DOHH2 (cell line): Measurements from ENCODE around the gene TARP.
"Not testable (repeated sequence)": the region's sequence is repeated elsewhere in the genome, so short reads cannot be mapped to it uniquely, and the experiment has no call there.

ENCODE experiments used
- H3F3A ChIP-seq: fragments of 200-600 bp; sonication (generic), shearing (Covaris generic); 2 replicates; pipeline ENCODE4 v1.6.0; 2016; ENCODE audit warnings: antibody characterized with exemption, mild to moderate bottlenecking; ENCODE audit not compliant: control insufficient read depth, insufficient read depth
- H3K27ac ChIP-seq: fragments of 200-600 bp; sonication (generic); 2 replicates; pipeline ENCODE4 v1.5.1; 2014; ENCODE audit warnings: low read depth, mild to moderate bottlenecking, low read length, moderate library complexity
- H3K27me3 ChIP-seq: fragments of 200-600 bp; sonication (generic); 2 replicates; pipeline ENCODE4 v1.6.1; 2014; ENCODE audit warnings: mild to moderate bottlenecking, low read length, mixed read lengths; ENCODE audit not compliant: control insufficient read depth
- H3K36me3 ChIP-seq: fragments of 200-600 bp; sonication (generic); 2 replicates; pipeline ENCODE4 v1.6.1; 2014; ENCODE audit warnings: mild to moderate bottlenecking, low read length, moderate library complexity, mixed read lengths; ENCODE audit not compliant: control insufficient read depth
- H3K4me1 ChIP-seq: fragments of 200-600 bp; sonication (generic); 2 replicates; pipeline ENCODE4 v1.6.1; 2014; ENCODE audit warnings: mild to moderate bottlenecking, low read length, mixed read lengths; ENCODE audit not compliant: control insufficient read depth
- H3K4me2 ChIP-seq: fragments of 200-600 bp; sonication (generic); 2 replicates; pipeline ENCODE4 v1.6.0; 2014; ENCODE audit warnings: mild to moderate bottlenecking, low read length, moderate library complexity
- H3K4me3 ChIP-seq: fragments of 200-600 bp; sonication (generic); 2 replicates; pipeline ENCODE4 v1.5.1; 2014; ENCODE audit warnings: mild to moderate bottlenecking, low read length, mixed read lengths
- H3K79me2 ChIP-seq: fragments of 200-600 bp; sonication (generic); 2 replicates; pipeline ENCODE4 v1.6.1; 2014; ENCODE audit warnings: mild to moderate bottlenecking, low read length, mixed read lengths; ENCODE audit not compliant: control insufficient read depth
- H3K9me2 ChIP-seq: fragments of 200-600 bp; sonication (generic); replicated peaks from 2 replicates; pipeline ENCODE4 v1.6.1; 2014; ENCODE audit warnings: mild to moderate bottlenecking, low read length, mixed read lengths; ENCODE audit not compliant: control insufficient read depth
- H3K9me3 ChIP-seq: fragments of 200-600 bp; sonication (generic); 2 replicates; pipeline ENCODE4 v1.6.1; 2014; ENCODE audit warnings: antibody characterized with exemption, low read length, mixed read lengths; ENCODE audit not compliant: control insufficient read depth, insufficient read depth
- H4K20me1 ChIP-seq: fragments of 200-600 bp; sonication (generic); 2 replicates; pipeline ENCODE4 v1.6.0; 2014; ENCODE audit warnings: low read depth, mild to moderate bottlenecking, antibody characterized with exemption, low read length, moderate library complexity; ENCODE audit not compliant: control insufficient read depth, insufficient read depth
- EZH2phosphoT487 ChIP-seq: fragments of 200-600 bp; sonication (generic); IDR thresholded peaks from 2 replicates; pipeline ENCODE4 v1.6.1; 2017; ENCODE audit warnings: borderline replicate concordance, mild to moderate bottlenecking, antibody characterized with exemption, low read length, moderate library complexity, mixed read lengths
- TF ChIP-seq, protein P1 (sequence below): fragments of 200-600 bp; sonication (generic); IDR thresholded peaks from one replicate; pipeline ENCODE4 v1.5.1; 2014; ENCODE audit warnings: antibody characterized with exemption, mild to moderate bottlenecking, low read depth, low read length; ENCODE audit not compliant: poor library complexity, severe bottlenecking

TARP gene

DNA sequence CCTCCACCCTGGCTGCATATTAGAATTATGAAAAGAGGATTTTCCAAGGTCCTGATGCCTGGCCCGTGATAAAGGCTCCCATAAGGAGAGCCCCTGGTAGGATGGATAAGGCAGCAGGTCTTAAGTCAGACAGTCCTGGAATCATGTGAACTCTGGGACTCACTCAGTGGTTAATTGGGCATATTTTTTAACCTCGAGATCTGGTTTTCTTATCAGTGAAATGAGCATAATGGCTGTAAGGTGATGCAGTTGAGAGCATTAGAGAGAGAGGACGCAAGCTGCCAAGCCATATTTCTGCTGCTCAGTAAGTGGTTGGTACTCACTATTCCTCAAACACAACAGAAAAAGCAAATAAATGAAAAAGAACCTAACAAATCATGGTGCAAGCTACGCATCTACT, 37.8 kb downstream of the TARP start:
- H3K9me3 ChIP-seq: no peaks in the 10 kb centered on the region
- no peaks in the 10 kb centered on the region for H3F3A ChIP-seq
- H3K4me3 ChIP-seq: no peak overlapping the region
- no peaks in the 10 kb centered on the region for H3K79me2 ChIP-seq
- H3K9me2 ChIP-seq: no peaks in the 10 kb centered on the region
- no peaks in the 10 kb centered on the region for H4K20me1 ChIP-seq
- no peaks in the 10 kb centered on the region for H3K27me3 ChIP-seq
- no peak overlapping the region for H3K27ac ChIP-seq
- H3K4me2 ChIP-seq: no peak overlapping the region
- H3K4me1 ChIP-seq: no peaks in the 10 kb centered on the region
- no peaks in the 10 kb centered on the region for H3K36me3 ChIP-seq
- TF ChIP-seq, protein P1, sequence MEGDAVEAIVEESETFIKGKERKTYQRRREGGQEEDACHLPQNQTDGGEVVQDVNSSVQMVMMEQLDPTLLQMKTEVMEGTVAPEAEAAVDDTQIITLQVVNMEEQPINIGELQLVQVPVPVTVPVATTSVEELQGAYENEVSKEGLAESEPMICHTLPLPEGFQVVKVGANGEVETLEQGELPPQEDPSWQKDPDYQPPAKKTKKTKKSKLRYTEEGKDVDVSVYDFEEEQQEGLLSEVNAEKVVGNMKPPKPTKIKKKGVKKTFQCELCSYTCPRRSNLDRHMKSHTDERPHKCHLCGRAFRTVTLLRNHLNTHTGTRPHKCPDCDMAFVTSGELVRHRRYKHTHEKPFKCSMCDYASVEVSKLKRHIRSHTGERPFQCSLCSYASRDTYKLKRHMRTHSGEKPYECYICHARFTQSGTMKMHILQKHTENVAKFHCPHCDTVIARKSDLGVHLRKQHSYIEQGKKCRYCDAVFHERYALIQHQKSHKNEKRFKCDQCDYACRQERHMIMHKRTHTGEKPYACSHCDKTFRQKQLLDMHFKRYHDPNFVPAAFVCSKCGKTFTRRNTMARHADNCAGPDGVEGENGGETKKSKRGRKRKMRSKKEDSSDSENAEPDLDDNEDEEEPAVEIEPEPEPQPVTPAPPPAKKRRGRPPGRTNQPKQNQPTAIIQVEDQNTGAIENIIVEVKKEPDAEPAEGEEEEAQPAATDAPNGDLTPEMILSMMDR: no peak
- no peak for TF ChIP-seq EZH2phosphoT487

GRCh38 chr7:38234759-38235158, 38.7 kb downstream of the TARP start:
- not testable (repeated sequence) for H3K4me2 ChIP-seq, H3K79me2 ChIP-seq, H3K27me3 ChIP-seq, H4K20me1 ChIP-seq, H3K27ac ChIP-seq, H3K4me3 ChIP-seq, H3K9me2 ChIP-seq, H3F3A ChIP-seq, H3K4me1 ChIP-seq, H3K36me3 ChIP-seq, H3K9me3 ChIP-seq

- Histone ChIP-seq H3K79me2 (no peaks in the 10 kb centered on the region), H3K27me3 (no peaks in the 10 kb centered on the region), H4K20me1 (no peaks in the 10 kb centered on the region), H3K9me3 (no peaks in the 10 kb centered on the region), H3K4me1 (no peaks in the 10 kb centered on the region), H3K4me2 (no peak overlapping the region), H3K27ac (no peak overlapping the region), H3K36me3 (no peaks in the 10 kb centered on the region), H3F3A (no peaks in the 10 kb centered on the region), H3K4me3 (no peak overlapping the region), H3K9me2 (no peaks in the 10 kb centered on the region)
- TF ChIP-seq, protein P1: no peak
- no peak for TF ChIP-seq EZH2phosphoT487
Observed at GRCh38 chr7:38232502-38233366, 40.7 kb downstream of the TARP start.

GRCh38 chr7:38229884-38230642, 43.4 kb downstream of the TARP start:
- Histone ChIP-seq H3K79me2 (no peaks in the 10 kb centered on the region), H3K4me3 (no peak overlapping the region), H3K27ac (no peak overlapping the region), H3K27me3 (no peaks in the 10 kb centered on the region), H3K36me3 (no peaks in the 10 kb centered on the region), H3K9me2 (no peaks in the 10 kb centered on the region), H3F3A (no peaks in the 10 kb centered on the region), H3K4me1 (no peaks in the 10 kb centered on the region), H3K4me2 (no peak overlapping the region), H3K9me3 (no peaks in the 10 kb centered on the region), H4K20me1 (no peaks in the 10 kb centered on the region)
- TF ChIP-seq, protein P1: no peak
- no peak for TF ChIP-seq EZH2phosphoT487
